HEK293T (cell line): ENCODE data around the gene TRPT1.

Experiments
- ARNT ChIP-seq: fragments of 450-650 bp; IDR thresholded peaks from 2 replicates; pipeline ENCODE4 v1.6.1; 2017; ENCODE audit warnings: mild to moderate bottlenecking
- BHLHE40 ChIP-seq: fragments of 450-650 bp; IDR thresholded peaks from 2 replicates; pipeline ENCODE4 v1.6.1; 2016; ENCODE audit warnings: mild to moderate bottlenecking, moderate library complexity, borderline replicate concordance
- CTBP1 ChIP-seq: fragments of 450-650 bp; IDR thresholded peaks from 2 replicates; pipeline ENCODE4 v1.6.1; 2016; ENCODE audit warnings: borderline replicate concordance
- ELF4 ChIP-seq: fragments of 450-650 bp; IDR thresholded peaks from 2 replicates; pipeline ENCODE4 v1.6.1; 2017; ENCODE audit warnings: antibody characterized with exemption
- FOXA1 ChIP-seq: fragments of 450-650 bp; IDR thresholded peaks from 2 replicates; pipeline ENCODE4 v1.6.1; 2016; ENCODE audit warnings: mild to moderate bottlenecking
- FOXK2 ChIP-seq: fragments of 450-650 bp; IDR thresholded peaks from 2 replicates; pipeline ENCODE4 v1.6.1; 2016; ENCODE audit warnings: mild to moderate bottlenecking
- FOXM1 ChIP-seq: fragments of 450-650 bp; IDR thresholded peaks from 2 replicates; pipeline ENCODE4 v1.6.1; 2017; ENCODE audit warnings: mild to moderate bottlenecking, borderline replicate concordance
- HDGF ChIP-seq: fragments of 450-650 bp; IDR thresholded peaks from 2 replicates; pipeline ENCODE4 v1.6.1; 2017; ENCODE audit warnings: antibody characterized with exemption, borderline replicate concordance
- LEF1 ChIP-seq: fragments of 450-650 bp; IDR thresholded peaks from 2 replicates; pipeline ENCODE4 v1.6.1; 2017; ENCODE audit warnings: mild to moderate bottlenecking, borderline replicate concordance
- NFRKB ChIP-seq: fragments of 450-650 bp; IDR thresholded peaks from 2 replicates; pipeline ENCODE4 v1.6.1; 2016; ENCODE audit warnings: mild to moderate bottlenecking, moderate library complexity
- SP1 ChIP-seq: fragments of 450-650 bp; IDR thresholded peaks from 2 replicates; pipeline ENCODE4 v1.6.1; 2017
- SUZ12 ChIP-seq: fragments of 450-650 bp; IDR thresholded peaks from 2 replicates; pipeline ENCODE4 v1.6.1; 2016; ENCODE audit warnings: mild to moderate bottlenecking
- TARDBP ChIP-seq: fragments of 450-650 bp; IDR thresholded peaks from 2 replicates; pipeline ENCODE4 v1.6.1; 2016
- ZNF384 ChIP-seq: fragments of 450-650 bp; IDR thresholded peaks from 2 replicates; pipeline ENCODE4 v1.6.1; 2016

DNA sequence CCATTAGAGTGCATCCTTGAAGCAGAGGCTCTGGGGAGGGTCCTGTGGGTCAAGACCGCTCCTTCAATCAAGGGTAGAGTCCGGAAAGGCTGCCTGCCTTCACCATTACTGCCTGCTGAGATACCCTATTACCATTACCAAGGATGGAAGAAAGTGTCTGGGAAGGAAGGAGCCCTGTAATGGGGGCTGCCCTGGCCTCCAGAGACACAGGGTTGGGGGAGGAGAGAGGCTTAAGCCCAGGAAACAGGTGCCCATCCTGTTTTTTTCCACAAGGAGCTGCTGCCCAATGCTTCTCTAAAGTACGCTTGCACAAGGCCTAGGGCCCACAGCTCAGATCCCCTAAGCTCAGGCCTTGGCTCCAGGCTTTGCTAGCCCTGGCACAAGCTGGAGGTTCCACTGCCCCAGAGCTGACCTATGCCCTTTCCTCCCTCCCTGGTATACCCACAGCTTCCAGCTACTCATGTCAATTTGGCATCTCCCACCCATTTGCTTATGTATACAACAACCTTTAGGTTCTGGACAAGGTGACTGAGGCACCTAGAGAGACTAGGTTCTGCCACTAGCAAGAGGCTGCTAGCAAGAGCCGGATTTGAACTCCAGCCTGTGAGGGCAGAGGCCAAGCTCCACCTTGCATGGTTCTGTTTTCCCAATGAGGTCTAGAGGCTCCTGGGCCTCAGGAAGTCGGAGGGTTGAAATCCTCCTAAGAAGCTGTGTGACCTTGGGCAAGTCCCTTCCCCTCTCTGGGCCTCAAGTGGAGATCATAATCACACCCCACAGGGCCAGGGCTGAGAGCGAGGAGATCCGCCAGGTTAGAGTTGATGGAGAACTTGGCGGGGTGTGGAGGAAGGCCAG, 23.8 kb upstream of the TRPT1 start:
- TF ChIP-seq NFRKB (no peak), FOXA1 (no peak), FOXM1 (no peak), ELF4 (no peak), CTBP1 (no peak), SP1 (no peak), FOXK2 (no peak), ZNF384 (no peak), SUZ12 (no peak), BHLHE40 (no peak), LEF1 (no peak), ARNT (no peak), TARDBP (no peak), HDGF (no peak)
